ENCODE measurements around the gene HIPK4.

Gene HIPK4

DNA sequence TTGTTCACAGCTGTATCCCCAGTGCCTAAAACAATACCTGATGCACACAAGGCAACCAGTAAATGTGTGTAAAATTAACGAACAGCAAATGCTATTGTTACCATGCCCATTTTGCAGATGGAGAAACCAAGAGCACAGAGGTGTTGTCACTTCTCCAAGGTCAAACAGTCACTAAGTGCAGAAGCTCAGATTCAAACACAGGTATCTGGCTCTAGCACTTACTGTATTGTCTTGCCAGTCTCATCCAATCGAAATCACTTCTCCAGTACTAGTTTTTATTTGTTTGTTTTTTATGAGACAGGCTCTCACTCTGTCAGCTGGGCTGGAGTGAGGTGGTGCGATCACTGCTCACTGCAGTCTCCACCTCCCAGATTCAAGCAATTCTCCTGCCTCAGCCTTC is 27.8 kb downstream of the HIPK4 start (continued):
- TF ChIP-seq, protein P1, sequence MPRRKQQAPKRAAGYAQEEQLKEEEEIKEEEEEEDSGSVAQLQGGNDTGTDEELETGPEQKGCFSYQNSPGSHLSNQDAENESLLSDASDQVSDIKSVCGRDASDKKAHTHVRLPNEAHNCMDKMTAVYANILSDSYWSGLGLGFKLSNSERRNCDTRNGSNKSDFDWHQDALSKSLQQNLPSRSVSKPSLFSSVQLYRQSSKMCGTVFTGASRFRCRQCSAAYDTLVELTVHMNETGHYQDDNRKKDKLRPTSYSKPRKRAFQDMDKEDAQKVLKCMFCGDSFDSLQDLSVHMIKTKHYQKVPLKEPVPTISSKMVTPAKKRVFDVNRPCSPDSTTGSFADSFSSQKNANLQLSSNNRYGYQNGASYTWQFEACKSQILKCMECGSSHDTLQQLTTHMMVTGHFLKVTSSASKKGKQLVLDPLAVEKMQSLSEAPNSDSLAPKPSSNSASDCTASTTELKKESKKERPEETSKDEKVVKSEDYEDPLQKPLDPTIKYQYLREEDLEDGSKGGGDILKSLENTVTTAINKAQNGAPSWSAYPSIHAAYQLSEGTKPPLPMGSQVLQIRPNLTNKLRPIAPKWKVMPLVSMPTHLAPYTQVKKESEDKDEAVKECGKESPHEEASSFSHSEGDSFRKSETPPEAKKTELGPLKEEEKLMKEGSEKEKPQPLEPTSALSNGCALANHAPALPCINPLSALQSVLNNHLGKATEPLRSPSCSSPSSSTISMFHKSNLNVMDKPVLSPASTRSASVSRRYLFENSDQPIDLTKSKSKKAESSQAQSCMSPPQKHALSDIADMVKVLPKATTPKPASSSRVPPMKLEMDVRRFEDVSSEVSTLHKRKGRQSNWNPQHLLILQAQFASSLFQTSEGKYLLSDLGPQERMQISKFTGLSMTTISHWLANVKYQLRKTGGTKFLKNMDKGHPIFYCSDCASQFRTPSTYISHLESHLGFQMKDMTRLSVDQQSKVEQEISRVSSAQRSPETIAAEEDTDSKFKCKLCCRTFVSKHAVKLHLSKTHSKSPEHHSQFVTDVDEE (CRISPR knock-in tag; IDR thresholded peaks at IDR 0.05) = no peak
- TF ChIP-seq, protein P2, sequence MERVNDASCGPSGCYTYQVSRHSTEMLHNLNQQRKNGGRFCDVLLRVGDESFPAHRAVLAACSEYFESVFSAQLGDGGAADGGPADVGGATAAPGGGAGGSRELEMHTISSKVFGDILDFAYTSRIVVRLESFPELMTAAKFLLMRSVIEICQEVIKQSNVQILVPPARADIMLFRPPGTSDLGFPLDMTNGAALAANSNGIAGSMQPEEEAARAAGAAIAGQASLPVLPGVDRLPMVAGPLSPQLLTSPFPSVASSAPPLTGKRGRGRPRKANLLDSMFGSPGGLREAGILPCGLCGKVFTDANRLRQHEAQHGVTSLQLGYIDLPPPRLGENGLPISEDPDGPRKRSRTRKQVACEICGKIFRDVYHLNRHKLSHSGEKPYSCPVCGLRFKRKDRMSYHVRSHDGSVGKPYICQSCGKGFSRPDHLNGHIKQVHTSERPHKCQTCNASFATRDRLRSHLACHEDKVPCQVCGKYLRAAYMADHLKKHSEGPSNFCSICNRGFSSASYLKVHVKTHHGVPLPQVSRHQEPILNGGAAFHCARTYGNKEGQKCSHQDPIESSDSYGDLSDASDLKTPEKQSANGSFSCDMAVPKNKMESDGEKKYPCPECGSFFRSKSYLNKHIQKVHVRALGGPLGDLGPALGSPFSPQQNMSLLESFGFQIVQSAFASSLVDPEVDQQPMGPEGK (CRISPR knock-in tag; IDR thresholded peaks at IDR 0.05; ENCODE audit: borderline replicate concordance) = no peak
- TF ChIP-seq, protein P3, sequence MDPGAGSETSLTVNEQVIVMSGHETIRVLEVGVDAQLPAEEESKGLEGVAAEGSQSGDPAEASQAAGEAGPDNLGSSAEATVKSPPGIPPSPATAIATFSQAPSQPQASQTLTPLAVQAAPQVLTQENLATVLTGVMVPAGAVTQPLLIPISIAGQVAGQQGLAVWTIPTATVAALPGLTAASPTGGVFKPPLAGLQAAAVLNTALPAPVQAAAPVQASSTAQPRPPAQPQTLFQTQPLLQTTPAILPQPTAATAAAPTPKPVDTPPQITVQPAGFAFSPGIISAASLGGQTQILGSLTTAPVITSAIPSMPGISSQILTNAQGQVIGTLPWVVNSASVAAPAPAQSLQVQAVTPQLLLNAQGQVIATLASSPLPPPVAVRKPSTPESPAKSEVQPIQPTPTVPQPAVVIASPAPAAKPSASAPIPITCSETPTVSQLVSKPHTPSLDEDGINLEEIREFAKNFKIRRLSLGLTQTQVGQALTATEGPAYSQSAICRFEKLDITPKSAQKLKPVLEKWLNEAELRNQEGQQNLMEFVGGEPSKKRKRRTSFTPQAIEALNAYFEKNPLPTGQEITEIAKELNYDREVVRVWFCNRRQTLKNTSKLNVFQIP (CRISPR knock-in tag; IDR thresholded peaks at IDR 0.05; ENCODE audit: borderline replicate concordance, low read depth) = no peak

DNA sequence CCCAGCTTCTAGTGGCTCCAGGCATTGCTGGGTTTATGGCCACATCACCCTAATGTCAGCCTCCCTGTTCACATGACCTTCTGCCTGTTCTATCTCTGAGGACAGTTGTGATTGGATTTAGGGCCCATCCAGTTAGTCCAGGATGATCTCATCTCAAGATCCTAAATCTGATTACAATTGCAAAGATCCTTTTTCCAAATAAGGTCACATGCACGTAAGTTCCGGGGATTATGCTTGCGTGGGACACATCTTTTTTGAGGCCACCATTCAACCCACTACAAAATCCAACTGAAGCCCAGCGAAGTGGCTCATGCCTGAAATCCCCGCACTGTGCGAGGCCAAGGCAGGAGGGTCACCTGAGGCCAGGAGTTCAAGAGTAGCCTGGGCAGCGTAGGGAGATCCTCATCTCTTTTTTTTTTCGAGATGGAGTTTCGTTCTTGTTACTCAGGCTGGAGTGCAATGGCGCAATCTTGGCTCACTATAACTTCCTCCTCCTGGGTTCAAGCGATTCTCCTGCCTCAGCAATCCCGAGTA is 29.2 kb downstream of the HIPK4 start:
- no peak for TF ChIP-seq CSDC2 (CRISPR knock-in tag; IDR thresholded peaks at IDR 0.05)
- TF ChIP-seq, protein P3 (CRISPR knock-in tag; IDR thresholded peaks at IDR 0.05; ENCODE audit: borderline replicate concordance, low read depth) = no peak
- no peak for TF ChIP-seq BACH2 (CRISPR knock-in tag; IDR thresholded peaks at IDR 0.05; ENCODE audit: borderline replicate concordance)
- TF ChIP-seq, protein P2 (CRISPR knock-in tag; IDR thresholded peaks at IDR 0.05; ENCODE audit: borderline replicate concordance) = no peak
- TF ChIP-seq SNAI2 (CRISPR knock-in tag; IDR thresholded peaks at IDR 0.05) = no peak
- no peak for TF ChIP-seq ZC3H10 (CRISPR knock-in tag; IDR thresholded peaks at IDR 0.05)
- TF ChIP-seq, protein P1 (CRISPR knock-in tag; IDR thresholded peaks at IDR 0.05) = no peak
- no peak for TF ChIP-seq PPARA (CRISPR knock-in tag; IDR thresholded peaks at IDR 0.05; ENCODE audit: borderline replicate concordance)
- TF ChIP-seq OSR1 (CRISPR knock-in tag; IDR thresholded peaks at IDR 0.05) = no peak
- no peak for TF ChIP-seq ZNF565 (CRISPR knock-in tag; conservative IDR thresholded peaks at IDR 0.05; ENCODE audit: low read depth)
- no peak for TF ChIP-seq GLIS3 (CRISPR knock-in tag; IDR thresholded peaks at IDR 0.05)
- no peak for TF ChIP-seq ESRRG (CRISPR knock-in tag; IDR thresholded peaks at IDR 0.05)
- no peak for TF ChIP-seq ARNTL (CRISPR knock-in tag; IDR thresholded peaks at IDR 0.05; ENCODE audit: borderline replicate concordance, low read depth)
- TF ChIP-seq ZNF8 (CRISPR knock-in tag; IDR thresholded peaks at IDR 0.05) = no peak
- TF ChIP-seq ZNF70 (CRISPR knock-in tag; IDR thresholded peaks at IDR 0.05) = no peak
- TF ChIP-seq, protein P4, sequence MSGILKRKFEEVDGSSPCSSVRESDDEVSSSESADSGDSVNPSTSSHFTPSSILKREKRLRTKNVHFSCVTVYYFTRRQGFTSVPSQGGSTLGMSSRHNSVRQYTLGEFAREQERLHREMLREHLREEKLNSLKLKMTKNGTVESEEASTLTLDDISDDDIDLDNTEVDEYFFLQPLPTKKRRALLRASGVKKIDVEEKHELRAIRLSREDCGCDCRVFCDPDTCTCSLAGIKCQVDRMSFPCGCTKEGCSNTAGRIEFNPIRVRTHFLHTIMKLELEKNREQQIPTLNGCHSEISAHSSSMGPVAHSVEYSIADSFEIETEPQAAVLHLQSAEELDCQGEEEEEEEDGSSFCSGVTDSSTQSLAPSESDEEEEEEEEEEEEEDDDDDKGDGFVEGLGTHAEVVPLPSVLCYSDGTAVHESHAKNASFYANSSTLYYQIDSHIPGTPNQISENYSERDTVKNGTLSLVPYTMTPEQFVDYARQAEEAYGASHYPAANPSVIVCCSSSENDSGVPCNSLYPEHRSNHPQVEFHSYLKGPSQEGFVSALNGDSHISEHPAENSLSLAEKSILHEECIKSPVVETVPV (CRISPR knock-in tag; IDR thresholded peaks at IDR 0.05) = no peak
- no peak for TF ChIP-seq TCF4 (CRISPR knock-in tag; IDR thresholded peaks at IDR 0.05; ENCODE audit: borderline replicate concordance)
- TF ChIP-seq TOX (CRISPR knock-in tag; IDR thresholded peaks at IDR 0.05; ENCODE audit: borderline replicate concordance) = no peak
- TF ChIP-seq ISL1 (CRISPR knock-in tag; IDR thresholded peaks at IDR 0.05) = no peak
- TF ChIP-seq RARB (CRISPR knock-in tag; IDR thresholded peaks at IDR 0.05) = no peak
- ATAC-seq = no peak
